Measurements from ENCODE around the gene SEC24B. TPM values are rescaled to one million over a fixed set of nuclear protein-coding genes. Genes with fewer than 3 reads are reported as not detected.

The SEC24B gene
- total and polyA plus RNA-seq, 2 experiments from 2014 or later: 17.2 to 28.3 TPM

- Histone ChIP-seq H4K20me1 (ENCODE audit: insufficient read depth, poor library complexity, severe bottlenecking) (no peaks in the 10 kb centered on the region), H3K4me2 (peak within 1 kb of the TSS; percentile 100), H3K36me3 (replicated peaks; ENCODE audit: insufficient read depth, low read depth) (no peaks in the 10 kb centered on the region), H2AFZ (peak within 1 kb of the TSS; percentile 95), H3K27me3 (peaks cover 17% of the 10 kb centered on the region), H3K79me2 (no peaks in the 10 kb centered on the region), H3K4me1 (ENCODE audit: insufficient read depth) (no peaks in the 10 kb centered on the region), H3K27ac (peak within 1 kb of the TSS; percentile 44), H3K9me2 (replicated peaks; ENCODE audit: insufficient read depth) (no peaks in the 10 kb centered on the region), H3K4me3 (peak within 1 kb of the TSS; percentile 75), H3K9me3 (ENCODE audit: low read depth) (no peaks in the 10 kb centered on the region)
- DNase-seq (ENCODE audit: low spot score): peak; percentile 90
- TF ChIP-seq CTCF (IDR thresholded peaks at IDR 0.05; ENCODE audit: poor library complexity) (no peak), EZH2 (IDR thresholded peaks at IDR 0.05; ENCODE audit: borderline replicate concordance) (peak; percentile 41), EZH2phosphoT487 (IDR thresholded peaks at IDR 0.05; ENCODE audit: low read depth, severe bottlenecking, unreplicated experiment) (no peak)
- 1% methylated on average over 72 of the region's 73 CpGs for WGBS (ENCODE audit: low lambda C conversion rate, missing lambda C conversion rate)
Measured at GRCh38 chr4:109559983-109560686, 126.5 kb downstream of the SEC24B start, which contains the start of gene MCUB. Gene MCUB (plus strand): TSS chr4:109560246. CDS start chr4:109560338, 92 bp downstream.

GRCh38 chr4:109560687-109561461, 127.3 kb downstream of the SEC24B start:
- Histone ChIP-seq H3K27me3 (peaks cover 17% of the 10 kb centered on the region), H3K27ac (peak overlapping the region; percentile 22), H3K4me3 (peak overlapping the region; percentile 75), H3K9me3 (ENCODE audit: low read depth) (no peaks in the 10 kb centered on the region), H3K9me2 (replicated peaks; ENCODE audit: insufficient read depth) (no peaks in the 10 kb centered on the region), H2AFZ (peak overlapping the region; percentile 95), H3K4me2 (peak overlapping the region; percentile 100), H3K79me2 (no peaks in the 10 kb centered on the region), H4K20me1 (ENCODE audit: insufficient read depth, poor library complexity, severe bottlenecking) (no peaks in the 10 kb centered on the region), H3K36me3 (replicated peaks; ENCODE audit: insufficient read depth, low read depth) (no peaks in the 10 kb centered on the region), H3K4me1 (ENCODE audit: insufficient read depth) (no peaks in the 10 kb centered on the region)
- TF ChIP-seq EZH2phosphoT487 (IDR thresholded peaks at IDR 0.05; ENCODE audit: low read depth, severe bottlenecking, unreplicated experiment) (no peak), EZH2 (IDR thresholded peaks at IDR 0.05; ENCODE audit: borderline replicate concordance) (no peak), CTCF (IDR thresholded peaks at IDR 0.05; ENCODE audit: poor library complexity) (no peak)
- WGBS (ENCODE audit: low lambda C conversion rate, missing lambda C conversion rate): 1% methylated on average over 29 of the region's 29 CpGs
- peak; percentile 49 for DNase-seq (ENCODE audit: low spot score)

- H3K79me2 ChIP-seq: no peaks in the 10 kb centered on the region
- H3K4me3 ChIP-seq: no peak overlapping the region
- peaks cover 17% of the 10 kb centered on the region for H3K27me3 ChIP-seq
- no peak for TF ChIP-seq EZH2 (IDR thresholded peaks at IDR 0.05; ENCODE audit: borderline replicate concordance)
- TF ChIP-seq EZH2phosphoT487 (IDR thresholded peaks at IDR 0.05; ENCODE audit: low read depth, severe bottlenecking, unreplicated experiment): no peak
- no peak for TF ChIP-seq CTCF (IDR thresholded peaks at IDR 0.05; ENCODE audit: poor library complexity)
- H3K36me3 ChIP-seq (replicated peaks; ENCODE audit: insufficient read depth, low read depth): no peaks in the 10 kb centered on the region
- H3K4me2 ChIP-seq: no peak overlapping the region
- WGBS (ENCODE audit: low lambda C conversion rate, missing lambda C conversion rate): 83% methylated on average over 6 of the region's 6 CpGs
- no peak overlapping the region for H3K27ac ChIP-seq
- no peak overlapping the region for H2AFZ ChIP-seq
- no peaks in the 10 kb centered on the region for H3K9me3 ChIP-seq (ENCODE audit: low read depth)
- no peaks in the 10 kb centered on the region for H3K4me1 ChIP-seq (ENCODE audit: insufficient read depth)
- DNase-seq (ENCODE audit: low spot score): no peak
- H3K9me2 ChIP-seq (replicated peaks; ENCODE audit: insufficient read depth): no peaks in the 10 kb centered on the region
- H4K20me1 ChIP-seq (ENCODE audit: insufficient read depth, poor library complexity, severe bottlenecking): no peaks in the 10 kb centered on the region
Measured at GRCh38 chr4:109562457-109563239, 129.0 kb downstream of the SEC24B start.

Data from hepatocyte (in vitro differentiated cells).